ENCODE data around the gene ACAD11.
A peak's percentile ranks its signal among the peaks of the same experiment; 100 is the strongest.

The ACAD11 gene

GRCh38 chr3:132659365-132660051 lies at the start of gene ACAD11:
ACAD11 (minus strand) TSS chr3:132659809; CDS start chr3:132659751, 58 bp downstream.
- DNase-seq (ENCODE audit: low read depth) = no peak
- TF ChIP-seq CTCF (IDR thresholded peaks at IDR 0.05; ENCODE audit: control insufficient read depth, extremely low read depth, insufficient read depth) = peak; percentile 34; the same call in 1 of the 2 replicates
- H3K4me3 ChIP-seq (ENCODE audit: low read depth, low read length) = peak within 1 kb of the TSS; percentile 76

GRCh38 chr3:132703733-132704132 lies 44.1 kb upstream of the ACAD11 start:
- DNase-seq (ENCODE audit: low read depth) = no peak
- H3K4me3 ChIP-seq (ENCODE audit: low read depth, low read length) = no peak overlapping the region
- TF ChIP-seq CTCF (IDR thresholded peaks at IDR 0.05; ENCODE audit: control insufficient read depth, extremely low read depth, insufficient read depth) = no peak

- no peak for DNase-seq (ENCODE audit: low read depth)
- TF ChIP-seq CTCF (IDR thresholded peaks at IDR 0.05; ENCODE audit: control insufficient read depth, extremely low read depth, insufficient read depth) = no peak
Observed at GRCh38 chr3:132695422-132695821, 35.8 kb upstream of the ACAD11 start.

GRCh38 chr3:132694991-132695390 lies 35.4 kb upstream of the ACAD11 start:
- no peak overlapping the region for H3K4me3 ChIP-seq (ENCODE audit: low read depth, low read length)
- DNase-seq (ENCODE audit: low read depth) = no peak
- TF ChIP-seq CTCF (IDR thresholded peaks at IDR 0.05; ENCODE audit: control insufficient read depth, extremely low read depth, insufficient read depth) = no peak

More at GRCh38 chr3:132695422-132695821, 35.8 kb upstream of the ACAD11 start:
- H3K4me3 ChIP-seq (ENCODE audit: low read depth, low read length) = no peak overlapping the region

- no peak overlapping the region for H3K4me3 ChIP-seq (ENCODE audit: low read depth, low read length)
- no peak for DNase-seq (ENCODE audit: low read depth)
- no peak for TF ChIP-seq CTCF (IDR thresholded peaks at IDR 0.05; ENCODE audit: control insufficient read depth, extremely low read depth, insufficient read depth)
Observed at GRCh38 chr3:132690040-132690439, 30.4 kb upstream of the ACAD11 start.

GRCh38 chr3:132682201-132682600 lies 22.6 kb upstream of the ACAD11 start:
- no peak for DNase-seq (ENCODE audit: low read depth)
- H3K4me3 ChIP-seq (ENCODE audit: low read depth, low read length) = no peak overlapping the region
- no peak for TF ChIP-seq CTCF (IDR thresholded peaks at IDR 0.05; ENCODE audit: control insufficient read depth, extremely low read depth, insufficient read depth)

GRCh38 chr3:132681421-132681820 lies 21.8 kb upstream of the ACAD11 start:
- no peak for DNase-seq (ENCODE audit: low read depth)
- no peak for TF ChIP-seq CTCF (IDR thresholded peaks at IDR 0.05; ENCODE audit: control insufficient read depth, extremely low read depth, insufficient read depth)

More at GRCh38 chr3:132681421-132681820, 21.8 kb upstream of the ACAD11 start:
- H3K4me3 ChIP-seq (ENCODE audit: low read depth, low read length) = no peak overlapping the region
